Fibroblast of pulmonary artery (primary cell): ENCODE data around the gene FAM187B.
A peak's percentile ranks its signal among the peaks of the same experiment; 100 is the strongest.

Experiments used
- DNase-seq: peaks from one replicate; pipeline ENCODE4 v3.0.0-alpha.2; 2010; ENCODE audit warnings: low read depth
- H3K4me3 ChIP-seq: replicated peaks from 2 replicates; pipeline ENCODE4 v1.5.1; 2011; ENCODE audit warnings: low read depth, mild to moderate bottlenecking, control low read depth, low read length, moderate library complexity
- TF ChIP-seq, protein P1 (sequence below): IDR thresholded peaks from 2 replicates; pipeline ENCODE4 v1.5.1; 2011; ENCODE audit warnings: mild to moderate bottlenecking, control low read depth, low read length, inconsistent platforms; ENCODE audit errors: missing control alignments

The FAM187B gene

GRCh38 chr19:35213663-35214632 is 14.6 kb downstream of the FAM187B start:
- no peak overlapping the region for H3K4me3 ChIP-seq
- DNase-seq = peak; percentile 96
- TF ChIP-seq, protein P1, sequence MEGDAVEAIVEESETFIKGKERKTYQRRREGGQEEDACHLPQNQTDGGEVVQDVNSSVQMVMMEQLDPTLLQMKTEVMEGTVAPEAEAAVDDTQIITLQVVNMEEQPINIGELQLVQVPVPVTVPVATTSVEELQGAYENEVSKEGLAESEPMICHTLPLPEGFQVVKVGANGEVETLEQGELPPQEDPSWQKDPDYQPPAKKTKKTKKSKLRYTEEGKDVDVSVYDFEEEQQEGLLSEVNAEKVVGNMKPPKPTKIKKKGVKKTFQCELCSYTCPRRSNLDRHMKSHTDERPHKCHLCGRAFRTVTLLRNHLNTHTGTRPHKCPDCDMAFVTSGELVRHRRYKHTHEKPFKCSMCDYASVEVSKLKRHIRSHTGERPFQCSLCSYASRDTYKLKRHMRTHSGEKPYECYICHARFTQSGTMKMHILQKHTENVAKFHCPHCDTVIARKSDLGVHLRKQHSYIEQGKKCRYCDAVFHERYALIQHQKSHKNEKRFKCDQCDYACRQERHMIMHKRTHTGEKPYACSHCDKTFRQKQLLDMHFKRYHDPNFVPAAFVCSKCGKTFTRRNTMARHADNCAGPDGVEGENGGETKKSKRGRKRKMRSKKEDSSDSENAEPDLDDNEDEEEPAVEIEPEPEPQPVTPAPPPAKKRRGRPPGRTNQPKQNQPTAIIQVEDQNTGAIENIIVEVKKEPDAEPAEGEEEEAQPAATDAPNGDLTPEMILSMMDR = no peak

DNA sequence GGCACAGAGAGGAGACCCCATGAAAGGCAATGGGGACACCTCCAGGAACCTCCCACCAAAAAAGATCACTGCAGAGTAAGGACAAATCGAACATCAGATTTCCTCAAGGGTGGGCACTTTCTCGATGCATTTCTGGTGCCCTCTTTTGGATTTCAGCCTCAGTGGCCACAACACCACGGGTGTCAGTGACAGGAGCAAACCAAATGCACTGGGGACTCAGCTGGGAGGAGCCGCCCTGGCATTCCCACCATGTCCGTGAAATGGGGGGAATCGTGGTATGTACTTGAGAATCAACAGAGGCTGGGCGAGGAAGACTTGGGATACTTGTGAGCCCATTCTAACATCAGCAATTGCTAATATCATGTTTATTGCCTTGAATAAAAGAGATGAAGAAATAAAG is 16.3 kb downstream of the FAM187B start:
- no peak for DNase-seq
- TF ChIP-seq, protein P1 = no peak
- no peak overlapping the region for H3K4me3 ChIP-seq

DNA sequence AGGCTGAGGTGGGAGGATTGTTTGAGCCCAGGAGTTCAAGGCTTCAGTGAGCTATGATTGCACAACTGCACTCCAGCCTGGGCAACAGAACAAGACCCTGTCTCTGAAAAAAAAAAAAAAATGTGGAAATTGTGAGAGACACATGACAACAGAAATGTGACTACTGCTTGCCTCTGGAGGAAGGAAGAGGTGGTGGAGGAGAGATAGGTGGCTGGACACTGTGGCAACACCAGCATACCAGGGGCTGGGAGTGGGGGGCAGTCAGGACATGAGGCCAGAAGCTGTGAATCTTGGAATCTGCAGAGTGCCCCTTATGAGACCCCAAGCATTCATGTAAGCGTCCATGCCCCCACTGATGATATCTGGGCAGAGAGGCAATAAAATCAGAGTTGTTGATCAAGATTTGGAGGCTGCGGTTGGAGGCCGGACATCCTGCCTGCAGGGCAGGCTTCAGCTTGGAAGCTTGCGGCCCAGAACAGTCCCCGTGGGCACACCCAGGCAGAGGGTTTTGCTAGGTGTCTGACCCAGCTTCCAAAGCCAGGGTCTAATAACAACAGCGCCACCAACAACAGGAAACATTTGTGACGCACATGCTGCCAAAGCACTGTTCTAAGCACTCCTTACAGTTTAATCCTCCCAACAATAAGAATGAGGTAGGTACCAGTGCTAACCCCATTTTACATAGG is 16.9 kb downstream of the FAM187B start:
- H3K4me3 ChIP-seq = no peak overlapping the region
- no peak for DNase-seq
- TF ChIP-seq, protein P1 = no peak

DNA sequence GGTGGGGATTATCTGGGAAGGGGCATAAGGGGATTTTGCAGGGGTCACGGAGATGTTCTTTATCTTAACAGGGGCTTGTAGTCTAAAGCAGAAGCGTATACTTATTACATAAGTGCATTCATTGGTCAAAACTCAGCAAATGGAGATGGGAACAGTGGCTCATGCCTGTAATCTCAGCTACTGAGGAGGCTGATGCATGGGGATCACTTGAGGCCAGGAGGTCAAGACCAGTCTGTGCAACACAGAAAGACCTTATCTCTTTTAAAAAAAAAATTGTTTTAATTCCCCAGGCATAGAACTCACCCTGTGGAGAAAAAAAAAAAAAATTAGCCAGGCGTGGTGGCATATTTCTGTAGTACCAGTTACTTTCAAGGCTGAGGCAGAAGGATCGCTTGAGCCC is 18.9 kb downstream of the FAM187B start:
- no peak overlapping the region for H3K4me3 ChIP-seq
- no peak for DNase-seq
- TF ChIP-seq, protein P1 = no peak

GRCh38 chr19:35208121-35208520 is 20.4 kb downstream of the FAM187B start:
- no peak overlapping the region for H3K4me3 ChIP-seq
- no peak for DNase-seq
- TF ChIP-seq, protein P1 = no peak

- TF ChIP-seq, protein P1 = no peak
- DNase-seq = no peak
- no peak overlapping the region for H3K4me3 ChIP-seq
Observed at GRCh38 chr19:35207391-35207871, 21.1 kb downstream of the FAM187B start.
